Astrocyte of the cerebellum (primary cell): ENCODE data around the gene ADH7.

Source experiments
- DNase-seq: peaks from one replicate; pipeline ENCODE4 v3.0.0-alpha.2; 2011; ENCODE audit warnings: low read depth
- H3K4me3 ChIP-seq: 2 replicates; pipeline ENCODE4 v1.5.1; 2011; ENCODE audit warnings: mild to moderate bottlenecking, low read depth, low read length, moderate library complexity
- CTCF ChIP-seq: IDR thresholded peaks from 2 replicates; pipeline ENCODE4 v1.5.1; 2012; ENCODE audit warnings: low read length, low read depth, moderate library complexity, mild to moderate bottlenecking; ENCODE audit errors: missing control alignments
- in situ Hi-C: cut with HindIII; loops from 2 replicates; pipeline ENCODE4 v1.10.0; 2017; ENCODE audit warnings: low sequenced_read_pairs

The ADH7 gene

GRCh38 chr4:99457270-99457669 lies 22.1 kb upstream of the ADH7 start:
- in situ Hi-C loops = no loop called here
- H3K4me3 ChIP-seq = no peak overlapping the region
- no peak for TF ChIP-seq CTCF
- DNase-seq = no peak

- TF ChIP-seq CTCF = no peak
- no peak overlapping the region for H3K4me3 ChIP-seq
- DNase-seq = no peak
- in situ Hi-C loops = no loop called here
Observed at GRCh38 chr4:99447513-99447912, 12.4 kb upstream of the ADH7 start.

- TF ChIP-seq CTCF = no peak
- H3K4me3 ChIP-seq = no peak overlapping the region
- DNase-seq = no peak
- in situ Hi-C loops = no loop called here
Observed at GRCh38 chr4:99447079-99447478, 11.9 kb upstream of the ADH7 start.

- no peak for TF ChIP-seq CTCF
- in situ Hi-C loops = no loop called here
- DNase-seq = no peak
- no peak overlapping the region for H3K4me3 ChIP-seq
Observed at GRCh38 chr4:99438405-99438780, 3.3 kb upstream of the ADH7 start.

GRCh38 chr4:99437723-99438404 lies 2.7 kb upstream of the ADH7 start:
- in situ Hi-C loops = no loop called here
- DNase-seq = no peak
- H3K4me3 ChIP-seq = no peak overlapping the region
- no peak for TF ChIP-seq CTCF

- no peak overlapping the region for H3K4me3 ChIP-seq
- no peak for TF ChIP-seq CTCF
- no peak for DNase-seq
- in situ Hi-C loops = no loop called here
Observed at GRCh38 chr4:99436976-99437722, 2.0 kb upstream of the ADH7 start.
